GM12878 (cell line): Measurements from ENCODE around the gene LRRC63.

Source experiments
- BCL3 ChIP-seq: IDR thresholded peaks from 2 replicates; pipeline ENCODE4 v1.6.1; 2011; ENCODE audit warnings: borderline replicate concordance, low read depth, mild to moderate bottlenecking, moderate library complexity, low read length; ENCODE audit not compliant: insufficient read depth, poor library complexity, severe bottlenecking
- CBX3 ChIP-seq: fragments of 200-600 bp; sonication (generic); IDR thresholded peaks from 2 replicates; pipeline ENCODE4 v1.6.1; 2016; ENCODE audit warnings: low read depth, borderline replicate concordance
- CEBPB ChIP-seq, 2 experiments: fragments of 150-350 bp in 1 of 2; IDR thresholded peaks; 2 replicates each; pipeline ENCODE4 v1.6.1; 2012 to 2014; ENCODE audit warnings: low read depth in 2 of 2, low read length in 2 of 2, borderline replicate concordance in 1 of 2, inconsistent platforms in 1 of 2
- CHD1 ChIP-seq: IDR thresholded peaks from 2 replicates; pipeline ENCODE4 v1.6.1; 2012; ENCODE audit warnings: low read depth, low read length, improper control_type of control experiment
- CTCF ChIP-seq, 3 experiments: IDR thresholded peaks in 2 of 3; conservative IDR thresholded peaks in 1 of 3; 2 replicates each; pipeline ENCODE4 v1.5.1; 2011; ENCODE audit warnings: low read depth in 3 of 3, low read length in 3 of 3, mild to moderate bottlenecking in 3 of 3, control low read depth in 2 of 3, moderate library complexity in 2 of 3, inconsistent platforms in 1 of 3, mixed read lengths in 1 of 3; ENCODE audit not compliant: control insufficient read depth in 2 of 3, insufficient read depth in 1 of 3; ENCODE audit errors: extremely low read depth in 1 of 3
- EP300 ChIP-seq, 2 experiments: fragments of 150-350 bp in 1 of 2; IDR thresholded peaks; 2 replicates each; pipeline ENCODE4 v1.6.1; 2011 to 2012; ENCODE audit warnings: low read depth in 2 of 2, low read length in 2 of 2, borderline replicate concordance in 1 of 2, improper control_type of control experiment in 1 of 2, inconsistent platforms in 1 of 2; ENCODE audit not compliant: control insufficient read depth in 1 of 2
- KDM1A ChIP-seq: fragments of 200-600 bp; sonication (generic); IDR thresholded peaks from 2 replicates; pipeline ENCODE4 v1.6.1; 2016; ENCODE audit warnings: borderline replicate concordance
- MXI1 ChIP-seq: fragments of 150-350 bp; IDR thresholded peaks from 2 replicates; pipeline ENCODE4 v1.6.1; 2011; ENCODE audit warnings: low read depth, mild to moderate bottlenecking, inconsistent platforms, low read length, improper control_type of control experiment
- NFXL1 ChIP-seq: fragments of 450-650 bp; IDR thresholded peaks from 2 replicates; pipeline ENCODE4 v1.6.1; 2017; ENCODE audit warnings: antibody characterized with exemption, mild to moderate bottlenecking, borderline replicate concordance
- NRF1 ChIP-seq: conservative IDR thresholded peaks from 2 replicates; pipeline ENCODE4 v1.6.1; 2011; ENCODE audit warnings: mild to moderate bottlenecking, low read depth, low read length, improper control_type of control experiment
- POLR2A ChIP-seq: IDR thresholded peaks from 2 replicates; pipeline ENCODE4 v1.6.1; 2011; ENCODE audit warnings: low read depth, mild to moderate bottlenecking, low read length
- STAT1 ChIP-seq: fragments of 450-650 bp; conservative IDR thresholded peaks from 2 replicates; pipeline ENCODE4 v1.6.1; 2014; ENCODE audit warnings: antibody characterized with exemption, mild to moderate bottlenecking

- no peak for TF ChIP-seq EP300 (IDR thresholded peaks at IDR 0.05; ENCODE audit: borderline replicate concordance in 1 of 2, control insufficient read depth in 1 of 2, low read depth in 2 of 2, low read length in 2 of 2)
- no peak for TF ChIP-seq BCL3
- no peak for TF ChIP-seq CTCF (IDR thresholded peaks at IDR 0.05 in 2 of 3, conservative IDR thresholded peaks at IDR 0.05 in 1 of 3; ENCODE audit: control insufficient read depth in 2 of 3, extremely low read depth in 1 of 3, insufficient read depth in 1 of 3, low read depth in 3 of 3, low read length in 3 of 3)
- no peak for TF ChIP-seq POLR2A
- TF ChIP-seq CEBPB (IDR thresholded peaks at IDR 0.05; ENCODE audit: borderline replicate concordance in 1 of 2, low read depth in 2 of 2, low read length in 2 of 2), result no peak
- TF ChIP-seq NRF1, result no peak
- TF ChIP-seq CBX3, result no peak
- TF ChIP-seq CHD1, result peak; percentile 72; the same call in 1 of the 2 replicates
- TF ChIP-seq KDM1A, result no peak
- no peak for TF ChIP-seq NFXL1
- TF ChIP-seq MXI1, result no peak
- no peak for TF ChIP-seq STAT1
Measured at GRCh38 chr13:46181377-46181839, 30.3 kb upstream of the LRRC63 start.
